CD4-positive, alpha-beta T cell treated with Interferon gamma for 1 hour (primary cell): Measurements from ENCODE around the gene SEMA4A.
"Not testable (repeated sequence)": the region's sequence is repeated elsewhere in the genome, so short reads cannot be mapped to it uniquely, and the experiment has no call there.

ENCODE experiments used
- DNase-seq: peaks from one replicate; pipeline ENCODE4 v3.0.0-alpha.2; 2020

SEMA4A gene

GRCh38 chr1:156162430-156163037 is 9.1 kb downstream of the SEMA4A start:
- no peak for DNase-seq

GRCh38 chr1:156163712-156164111 is 10.3 kb downstream of the SEMA4A start:
- DNase-seq, result no peak

GRCh38 chr1:156164125-156164831 is 10.9 kb downstream of the SEMA4A start:
- DNase-seq, result no peak

DNA sequence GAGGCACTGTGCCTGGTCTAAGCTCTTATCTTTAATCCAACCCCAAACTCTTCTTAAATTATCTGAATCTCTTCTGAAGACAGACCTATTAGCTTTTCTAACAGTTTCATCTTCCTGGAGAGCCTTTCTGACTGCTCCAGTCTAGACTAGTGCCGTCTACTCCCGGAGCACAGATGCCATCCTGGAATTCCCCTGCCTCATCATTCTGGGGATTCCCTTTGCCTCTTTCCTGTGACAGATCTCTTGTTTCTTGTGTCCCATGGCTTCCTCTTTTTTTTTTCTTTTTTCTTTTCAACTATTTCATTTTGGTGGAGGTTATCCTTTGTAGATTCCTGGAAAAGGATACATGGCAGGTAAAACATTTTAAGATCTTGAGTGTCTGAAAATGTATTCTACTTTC is 11.7 kb downstream of the SEMA4A start:
- DNase-seq, result no peak

DNA sequence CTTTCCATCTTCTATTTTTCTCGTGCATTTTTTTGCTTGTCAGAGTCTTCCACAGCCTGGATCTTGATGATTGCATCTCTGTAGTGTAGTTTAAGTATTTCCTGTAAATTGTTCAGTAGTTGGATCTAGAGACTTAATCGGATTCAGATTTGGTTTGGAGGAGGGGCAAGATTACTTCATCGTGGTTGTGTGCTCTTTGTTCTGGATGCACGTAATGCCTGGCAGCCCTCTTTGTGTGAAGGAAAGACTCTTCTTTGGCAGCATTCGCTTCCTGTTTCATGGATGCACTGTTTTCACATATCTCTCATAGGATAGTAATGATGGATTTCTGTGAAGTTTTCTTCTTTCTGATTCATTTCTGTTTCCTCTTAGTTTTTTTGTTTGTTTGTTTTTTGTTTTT is 14.2 kb downstream of the SEMA4A start:
- DNase-seq, result no peak

DNA sequence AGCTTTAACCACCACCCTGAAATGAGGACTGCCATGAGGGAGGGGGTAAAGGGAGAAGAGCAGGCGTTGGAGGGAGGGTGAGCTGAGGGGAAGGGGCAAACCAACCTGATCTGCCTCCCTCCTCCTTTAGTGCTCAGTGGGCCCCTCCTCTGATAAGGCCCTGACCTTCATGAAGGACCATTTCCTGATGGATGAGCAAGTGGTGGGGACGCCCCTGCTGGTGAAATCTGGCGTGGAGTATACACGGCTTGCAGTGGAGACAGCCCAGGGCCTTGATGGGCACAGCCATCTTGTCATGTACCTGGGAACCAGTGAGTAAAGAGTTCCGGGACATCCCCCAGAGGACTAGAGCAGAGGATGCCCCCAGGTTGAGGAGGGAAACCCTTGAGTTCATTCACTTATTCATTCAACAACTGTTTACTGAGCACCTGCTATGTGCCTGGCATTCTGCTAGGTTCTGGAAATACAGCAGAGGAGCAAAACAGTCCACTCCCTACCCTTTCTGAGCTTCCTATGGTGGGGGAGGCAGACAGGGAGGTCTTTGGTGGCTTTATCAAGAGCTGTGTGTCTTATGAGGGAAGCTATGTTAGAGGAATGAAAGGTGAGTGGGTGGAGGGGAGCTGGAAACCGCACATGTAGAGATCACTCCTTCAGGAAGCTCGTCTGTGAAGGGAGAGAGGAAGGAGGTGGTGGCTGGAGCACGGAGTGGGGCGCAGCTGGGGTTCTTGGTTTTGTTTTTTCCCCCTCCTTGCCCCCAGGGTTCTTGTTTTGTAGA is 19.5 kb downstream of the SEMA4A start:
- no peak for DNase-seq

GRCh38 chr1:156176610-156177210 is 23.3 kb downstream of the SEMA4A start:
- no peak for DNase-seq

DNA sequence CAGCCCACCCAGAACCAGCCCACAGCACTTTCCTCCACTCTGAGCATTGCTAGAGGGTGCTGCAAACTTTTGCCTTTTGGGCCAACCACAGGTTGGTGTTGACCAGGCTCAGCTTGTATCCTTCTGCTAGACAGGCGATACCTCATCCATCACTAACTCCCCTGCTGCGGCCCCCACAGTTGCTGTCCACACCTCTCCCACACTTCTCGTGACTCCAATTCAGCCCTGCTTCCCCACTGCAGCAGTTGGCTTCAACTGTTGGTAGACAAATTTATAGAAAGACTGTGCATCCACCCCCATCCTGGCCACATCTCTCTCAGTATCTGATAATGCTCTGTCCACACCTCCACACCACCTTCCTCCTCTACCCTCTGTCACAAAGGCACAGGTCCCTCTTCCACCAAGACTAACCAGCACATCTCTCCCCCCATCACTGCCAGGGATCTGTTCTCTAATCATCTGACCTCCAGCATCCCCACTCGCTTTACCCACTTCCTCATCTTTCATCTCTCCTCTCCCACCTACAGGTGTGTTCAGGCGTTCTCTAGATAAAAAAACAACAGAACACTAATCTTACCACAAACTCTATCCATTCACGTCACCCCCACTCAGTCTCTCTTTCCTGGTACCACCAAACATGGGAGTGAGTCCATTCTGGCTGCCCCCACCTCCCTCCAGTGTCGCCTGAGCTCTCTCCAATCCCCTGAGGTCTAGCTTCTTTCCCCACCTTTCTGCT is 24.7 kb downstream of the SEMA4A start:
- DNase-seq, result peak; percentile 3

GRCh38 chr1:156180471-156180870 is 27.1 kb downstream of the SEMA4A start:
- no peak for DNase-seq

GRCh38 chr1:156181391-156181924 is 28.1 kb downstream of the SEMA4A start:
- not testable (repeated sequence) for DNase-seq

- DNase-seq, result not testable (repeated sequence)
Observed at GRCh38 chr1:156182010-156182779, 28.8 kb downstream of the SEMA4A start.

DNA sequence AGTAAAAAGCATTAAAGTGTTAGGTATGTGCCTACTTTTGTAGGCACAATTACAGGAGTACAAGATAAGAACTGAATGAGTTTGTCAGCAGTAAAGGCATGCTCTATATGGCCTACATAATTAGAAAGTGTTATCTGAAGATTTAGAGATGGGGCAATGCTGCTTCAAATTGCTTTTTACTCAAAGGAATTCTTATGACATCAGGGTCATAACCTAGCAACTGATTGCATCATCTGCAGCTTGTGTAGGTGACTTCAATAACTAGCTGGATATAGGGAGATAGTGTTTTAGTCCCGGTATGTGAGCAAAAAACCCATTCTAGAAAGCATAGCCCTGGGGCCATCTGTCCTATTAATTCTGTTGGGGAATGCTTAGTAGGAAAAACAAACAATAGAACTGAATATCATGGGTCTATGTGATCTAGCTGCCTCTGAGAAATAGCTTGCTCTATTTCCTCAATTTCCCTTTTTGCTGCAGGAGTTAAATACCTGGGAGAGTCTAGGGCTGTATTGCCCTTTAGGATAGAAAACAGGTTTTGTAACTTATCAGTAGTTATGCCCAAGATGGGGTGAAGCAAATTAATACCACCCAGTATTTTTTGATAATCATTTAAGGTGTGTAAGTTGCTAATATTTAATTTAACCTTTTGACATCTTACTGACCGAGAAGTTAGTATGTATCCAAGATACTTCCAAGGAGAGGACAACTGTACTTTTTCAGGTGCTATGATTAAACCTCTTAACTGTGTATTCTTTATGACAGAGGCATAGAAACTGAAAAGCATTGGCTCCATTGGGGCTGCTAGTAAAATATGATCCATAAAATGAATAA is 33.2 kb downstream of the SEMA4A start:
- DNase-seq, result not testable (repeated sequence)

- DNase-seq, result not testable (repeated sequence)
Observed at GRCh38 chr1:156190265-156190664, 36.9 kb downstream of the SEMA4A start.

DNA sequence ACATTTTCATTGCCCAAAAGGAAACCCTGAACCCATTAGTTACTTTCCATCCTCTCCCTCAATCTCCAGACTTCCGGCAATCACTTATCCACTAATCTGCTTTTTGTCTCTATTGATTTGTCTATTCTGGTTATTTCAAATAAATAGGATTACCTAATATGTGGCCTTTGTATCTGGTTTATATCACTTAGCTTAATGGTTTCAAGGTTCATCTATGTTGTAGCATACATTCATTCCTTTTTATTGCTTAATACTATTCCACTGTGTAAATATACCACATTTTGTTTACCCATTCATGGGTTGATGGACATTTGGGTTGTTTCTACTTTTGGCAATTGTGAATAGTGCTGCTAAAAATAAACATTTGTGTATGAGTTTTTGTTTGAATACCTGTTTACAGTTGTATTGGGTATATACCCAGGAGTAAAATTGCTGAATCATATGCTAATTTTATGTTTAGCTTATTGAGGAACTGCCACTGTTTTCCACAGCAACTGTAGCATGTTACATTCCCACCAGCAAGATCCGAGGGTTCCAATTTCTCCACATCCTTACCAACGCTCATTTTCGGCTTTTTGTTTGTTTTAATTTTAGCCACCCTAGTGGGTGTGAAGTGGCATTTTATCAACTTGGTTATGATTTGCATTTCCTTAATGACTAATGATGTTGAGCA is 38.0 kb downstream of the SEMA4A start:
- no peak for DNase-seq

GRCh38 chr1:156193208-156193487 is 39.8 kb downstream of the SEMA4A start:
- DNase-seq, result no peak

DNA sequence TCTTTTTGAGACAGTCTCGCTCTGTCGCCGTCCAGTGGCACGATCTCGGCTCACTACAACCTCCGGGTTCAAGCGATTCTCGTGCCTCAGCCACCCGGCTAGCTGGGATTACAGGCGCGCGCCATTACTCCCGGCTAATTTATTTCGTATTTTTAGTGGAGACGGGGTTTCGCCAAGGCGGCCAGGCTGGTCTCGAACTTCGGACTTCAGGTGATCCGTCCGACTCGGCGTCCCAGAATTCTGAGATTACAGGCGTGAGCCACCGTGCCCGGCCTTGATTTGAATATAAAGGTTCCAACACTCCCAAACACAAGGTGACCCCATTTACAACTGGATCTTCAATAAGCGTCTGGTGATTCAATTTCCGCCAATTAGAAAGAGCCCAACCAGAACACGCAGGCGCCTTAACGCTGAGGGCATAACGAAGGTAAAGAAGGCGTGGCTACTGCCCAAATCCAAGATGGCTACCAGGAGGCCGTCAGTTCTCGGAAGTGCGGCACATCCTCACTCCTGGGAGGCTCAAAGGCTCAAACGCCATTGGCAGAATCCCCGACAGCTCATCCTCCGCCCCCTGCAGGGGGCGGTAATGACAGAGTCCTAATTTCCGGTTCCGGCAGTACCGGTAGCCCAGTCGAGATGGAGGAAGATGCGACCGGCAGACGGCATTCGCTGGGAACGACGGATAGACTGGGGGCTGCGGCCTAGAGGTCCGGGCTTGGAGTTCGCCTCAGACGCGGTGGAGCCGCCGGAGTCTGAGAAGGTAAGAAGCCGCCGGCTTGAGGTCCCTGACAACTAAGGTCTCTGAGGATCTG is 40.3 kb downstream of the SEMA4A start, which contains the start of gene SLC25A44:
SLC25A44 (plus strand) TSS at position 617 of the 812 bp plus-strand sequence. CDS start 5,744 bp downstream, outside the sequence.
- DNase-seq, result peak; percentile 98

DNA sequence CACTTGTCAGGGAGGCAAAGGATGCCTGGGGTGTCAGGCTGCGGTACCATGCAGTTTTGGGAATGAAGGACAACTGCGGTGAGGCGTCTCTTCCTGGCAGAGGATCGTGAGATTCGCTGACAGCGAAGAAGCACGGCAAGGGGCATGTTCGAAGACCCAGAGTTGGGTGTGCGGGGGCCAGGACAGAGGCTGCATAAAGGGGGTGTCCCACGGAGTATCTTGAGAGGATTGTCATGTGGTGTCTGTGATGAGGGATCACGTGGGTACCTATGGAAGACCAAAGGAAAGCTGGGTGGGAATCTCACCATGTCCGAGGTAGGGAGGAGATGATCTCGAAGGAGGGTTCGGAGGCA is 40.9 kb downstream of the SEMA4A start:
- no peak for DNase-seq

GRCh38 chr1:156195853-156196252 is 42.5 kb downstream of the SEMA4A start:
- DNase-seq, result no peak

- no peak for DNase-seq
Observed at GRCh38 chr1:156196445-156196844, 43.1 kb downstream of the SEMA4A start.
